SK-N-SH (cell line): ENCODE measurements around the gene EEA1.

Experiments used
- CHD2 ChIP-seq: fragments of 150-350 bp; IDR thresholded peaks from 2 replicates; pipeline ENCODE4 v1.6.1; 2018; ENCODE audit warnings: low read length; ENCODE audit not compliant: partially characterized antibody
- EP300 ChIP-seq, 2 experiments: IDR thresholded peaks; 2 replicates each; pipeline versions ENCODE4 v1.4.0 to v1.6.1; 2012; ENCODE audit warnings: borderline replicate concordance in 1 of 2, low read depth in 1 of 2, low read length in 1 of 2
- JUND ChIP-seq: IDR thresholded peaks from 2 replicates; pipeline ENCODE4 v1.4.0; 2012
- MAX ChIP-seq: IDR thresholded peaks from 2 replicates; pipeline ENCODE4 v1.4.0; 2012; ENCODE audit warnings: low read depth
- PBX3 ChIP-seq: IDR thresholded peaks from 2 replicates; pipeline ENCODE4; 2012
- POLR2AphosphoS5 ChIP-seq: IDR thresholded peaks from 2 replicates; pipeline ENCODE4 v1.6.1; 2012; ENCODE audit warnings: low read depth, low read length
- RCOR1 ChIP-seq: fragments of 150-350 bp; IDR thresholded peaks from 2 replicates; pipeline ENCODE4 v1.6.1; 2017; ENCODE audit warnings: antibody characterized with exemption, low read length
- RXRA ChIP-seq: IDR thresholded peaks from 2 replicates; pipeline ENCODE4 v1.4.0; 2012; ENCODE audit warnings: low read depth, mild to moderate bottlenecking, borderline replicate concordance
- SMC3 ChIP-seq: IDR thresholded peaks from 2 replicates; pipeline ENCODE4 v1.6.1; 2012; ENCODE audit warnings: low read depth, low read length, improper control_type of control experiment
- TAF1 ChIP-seq: IDR thresholded peaks from 2 replicates; pipeline ENCODE4 v1.6.1; 2012; ENCODE audit warnings: low read depth, mild to moderate bottlenecking, low read length, moderate library complexity, borderline replicate concordance
- TF ChIP-seq, protein P1 (sequence below): fragments of 200-600 bp; sonication (generic); IDR thresholded peaks from 2 replicates; pipeline ENCODE4 v1.6.1; 2017; ENCODE audit warnings: antibody characterized with exemption, mild to moderate bottlenecking, moderate library complexity
- TF ChIP-seq, protein P2 (sequence below): IDR thresholded peaks from 2 replicates; pipeline ENCODE4 v1.6.1; 2012; ENCODE audit warnings: mild to moderate bottlenecking, low read depth, low read length, moderate library complexity

GRCh38 chr12:92730758-92731157 is 198.3 kb downstream of the EEA1 start:
- TF ChIP-seq, protein P1, sequence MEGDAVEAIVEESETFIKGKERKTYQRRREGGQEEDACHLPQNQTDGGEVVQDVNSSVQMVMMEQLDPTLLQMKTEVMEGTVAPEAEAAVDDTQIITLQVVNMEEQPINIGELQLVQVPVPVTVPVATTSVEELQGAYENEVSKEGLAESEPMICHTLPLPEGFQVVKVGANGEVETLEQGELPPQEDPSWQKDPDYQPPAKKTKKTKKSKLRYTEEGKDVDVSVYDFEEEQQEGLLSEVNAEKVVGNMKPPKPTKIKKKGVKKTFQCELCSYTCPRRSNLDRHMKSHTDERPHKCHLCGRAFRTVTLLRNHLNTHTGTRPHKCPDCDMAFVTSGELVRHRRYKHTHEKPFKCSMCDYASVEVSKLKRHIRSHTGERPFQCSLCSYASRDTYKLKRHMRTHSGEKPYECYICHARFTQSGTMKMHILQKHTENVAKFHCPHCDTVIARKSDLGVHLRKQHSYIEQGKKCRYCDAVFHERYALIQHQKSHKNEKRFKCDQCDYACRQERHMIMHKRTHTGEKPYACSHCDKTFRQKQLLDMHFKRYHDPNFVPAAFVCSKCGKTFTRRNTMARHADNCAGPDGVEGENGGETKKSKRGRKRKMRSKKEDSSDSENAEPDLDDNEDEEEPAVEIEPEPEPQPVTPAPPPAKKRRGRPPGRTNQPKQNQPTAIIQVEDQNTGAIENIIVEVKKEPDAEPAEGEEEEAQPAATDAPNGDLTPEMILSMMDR, result no peak
- TF ChIP-seq JUND (no peak), CHD2 (no peak), MAX (no peak), RCOR1 (no peak), PBX3 (no peak), EP300 (IDR thresholded peaks at IDR 0.05; ENCODE audit: borderline replicate concordance in 1 of 2, low read depth in 1 of 2, low read length in 1 of 2) (no peak), SMC3 (no peak), TAF1 (no peak), POLR2AphosphoS5 (no peak), RXRA (no peak)
- TF ChIP-seq, protein P2, sequence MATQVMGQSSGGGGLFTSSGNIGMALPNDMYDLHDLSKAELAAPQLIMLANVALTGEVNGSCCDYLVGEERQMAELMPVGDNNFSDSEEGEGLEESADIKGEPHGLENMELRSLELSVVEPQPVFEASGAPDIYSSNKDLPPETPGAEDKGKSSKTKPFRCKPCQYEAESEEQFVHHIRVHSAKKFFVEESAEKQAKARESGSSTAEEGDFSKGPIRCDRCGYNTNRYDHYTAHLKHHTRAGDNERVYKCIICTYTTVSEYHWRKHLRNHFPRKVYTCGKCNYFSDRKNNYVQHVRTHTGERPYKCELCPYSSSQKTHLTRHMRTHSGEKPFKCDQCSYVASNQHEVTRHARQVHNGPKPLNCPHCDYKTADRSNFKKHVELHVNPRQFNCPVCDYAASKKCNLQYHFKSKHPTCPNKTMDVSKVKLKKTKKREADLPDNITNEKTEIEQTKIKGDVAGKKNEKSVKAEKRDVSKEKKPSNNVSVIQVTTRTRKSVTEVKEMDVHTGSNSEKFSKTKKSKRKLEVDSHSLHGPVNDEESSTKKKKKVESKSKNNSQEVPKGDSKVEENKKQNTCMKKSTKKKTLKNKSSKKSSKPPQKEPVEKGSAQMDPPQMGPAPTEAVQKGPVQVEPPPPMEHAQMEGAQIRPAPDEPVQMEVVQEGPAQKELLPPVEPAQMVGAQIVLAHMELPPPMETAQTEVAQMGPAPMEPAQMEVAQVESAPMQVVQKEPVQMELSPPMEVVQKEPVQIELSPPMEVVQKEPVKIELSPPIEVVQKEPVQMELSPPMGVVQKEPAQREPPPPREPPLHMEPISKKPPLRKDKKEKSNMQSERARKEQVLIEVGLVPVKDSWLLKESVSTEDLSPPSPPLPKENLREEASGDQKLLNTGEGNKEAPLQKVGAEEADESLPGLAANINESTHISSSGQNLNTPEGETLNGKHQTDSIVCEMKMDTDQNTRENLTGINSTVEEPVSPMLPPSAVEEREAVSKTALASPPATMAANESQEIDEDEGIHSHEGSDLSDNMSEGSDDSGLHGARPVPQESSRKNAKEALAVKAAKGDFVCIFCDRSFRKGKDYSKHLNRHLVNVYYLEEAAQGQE, result no peak
